Middle frontal gyrus (tissue), 1 donor: ENCODE results near the gene USP7.
"Not testable (repeated sequence)": the region's sequence is repeated elsewhere in the genome, so short reads cannot be mapped to it uniquely, and the experiment has no call there.

Experiments used
- DNase-seq: peaks from one replicate; pipeline ENCODE4 v3.0.0-alpha.2; 2015; ENCODE audit warnings: low spot score; ENCODE audit errors: extremely low spot score

The USP7 gene

DNA sequence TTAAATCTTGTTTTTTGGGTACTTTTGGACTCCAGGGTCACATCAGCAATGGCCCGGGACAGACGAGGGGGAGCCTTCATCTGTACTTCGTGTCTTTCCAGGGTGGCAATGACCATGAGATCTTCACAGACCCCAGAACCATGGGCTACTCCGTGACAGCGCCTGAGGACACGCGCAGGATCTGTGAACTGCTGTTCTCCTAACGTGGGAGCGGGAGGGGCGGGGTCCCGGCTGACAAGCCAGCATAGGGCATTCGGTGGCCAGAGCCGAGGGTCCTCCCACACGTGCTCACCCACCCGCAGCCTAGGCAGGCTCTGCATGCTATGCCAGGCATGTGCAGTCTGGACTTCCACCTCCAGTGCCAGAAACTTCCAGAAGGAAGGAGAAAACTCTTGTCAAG lies 116.1 kb downstream of the USP7 start:
- DNase-seq = no peak

- no peak for DNase-seq
Observed at GRCh38 chr16:8847145-8847544, 116.6 kb downstream of the USP7 start.

GRCh38 chr16:8846401-8846932 lies 117.2 kb downstream of the USP7 start:
- no peak for DNase-seq

- DNase-seq = no peak
Observed at GRCh38 chr16:8845699-8846298, 117.9 kb downstream of the USP7 start.

GRCh38 chr16:8843296-8843695 lies 120.4 kb downstream of the USP7 start:
- not testable (repeated sequence) for DNase-seq
